HT1080 (cell line): Measurements from ENCODE around the gene CDC6. TPM values are rescaled to one million over a fixed set of nuclear protein-coding genes. Genes with fewer than 3 reads are reported as not detected.
A peak's percentile ranks its signal among the peaks of the same experiment; 100 is the strongest.

Source experiments
- DNase-seq: peaks from one replicate; pipeline ENCODE4 v3.0.0-alpha.2; 2015; ENCODE audit warnings: low read depth
- total RNA-seq: library from RNA; depleted of rRNA; stranded (reverse); fragments of >200 nt; shearing (Covaris generic); gene quantifications from 2 replicates; pipeline ENCODE4 v1.2.3, GENCODE V29; 2014

CDC6 gene
- total RNA-seq, 1 experiment from 2014 or later = 57.6 TPM

GRCh38 chr17:40322358-40323315 lies 35.0 kb downstream of the CDC6 start:
- peak; percentile 86 for DNase-seq

GRCh38 chr17:40323391-40324381 lies 36.0 kb downstream of the CDC6 start:
- DNase-seq = peak; percentile 72

GRCh38 chr17:40325156-40326013 lies 37.7 kb downstream of the CDC6 start:
- DNase-seq = no peak

- DNase-seq = no peak
Observed at GRCh38 chr17:40326014-40326831, 38.5 kb downstream of the CDC6 start.

GRCh38 chr17:40326832-40327199 lies 39.1 kb downstream of the CDC6 start:
- no peak for DNase-seq

GRCh38 chr17:40327244-40327729 lies 39.6 kb downstream of the CDC6 start:
- DNase-seq = no peak

GRCh38 chr17:40327735-40328385 lies 40.2 kb downstream of the CDC6 start:
- DNase-seq = no peak

GRCh38 chr17:40328386-40328766 lies 40.7 kb downstream of the CDC6 start:
- no peak for DNase-seq

- DNase-seq = no peak
Observed at GRCh38 chr17:40329839-40330794, 42.4 kb downstream of the CDC6 start.

GRCh38 chr17:40330850-40331470 lies 43.3 kb downstream of the CDC6 start:
- no peak for DNase-seq

- no peak for DNase-seq
Observed at GRCh38 chr17:40331743-40332641, 44.3 kb downstream of the CDC6 start.

GRCh38 chr17:40333781-40334448 lies 46.2 kb downstream of the CDC6 start:
- DNase-seq = no peak

- no peak for DNase-seq
Observed at GRCh38 chr17:40335620-40336019, 47.9 kb downstream of the CDC6 start.

GRCh38 chr17:40337351-40337750 lies 49.7 kb downstream of the CDC6 start:
- no peak for DNase-seq

- no peak for DNase-seq
Observed at GRCh38 chr17:40338058-40338457, 50.4 kb downstream of the CDC6 start.
